ENCODE results near the gene DNAJC28.
"Not testable (repeated sequence)": the region's sequence is repeated elsewhere in the genome, so short reads cannot be mapped to it uniquely, and the experiment has no call there.

The DNAJC28 gene

DNA sequence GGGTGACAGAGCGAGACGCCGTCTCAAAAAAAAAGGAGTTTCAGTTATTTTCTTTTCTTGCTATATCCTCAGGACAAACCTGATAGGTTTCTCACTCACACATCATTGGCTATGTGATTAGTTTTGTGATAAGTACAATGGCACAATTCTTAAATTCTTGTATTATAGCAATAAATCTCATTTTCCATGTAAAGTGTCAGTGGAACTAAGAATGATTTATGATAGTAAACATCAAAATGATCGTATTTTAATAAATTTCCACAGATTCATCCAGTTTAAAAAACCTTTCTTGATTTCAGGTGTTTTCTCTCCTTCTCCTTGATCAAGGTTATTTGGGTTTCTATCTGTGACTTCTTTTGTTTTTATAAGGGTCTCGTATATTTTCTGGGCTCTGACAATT, 3.5 kb downstream of the DNAJC28 start:
- Histone ChIP-seq H3K9me3 (ENCODE audit: control insufficient read depth in 2 of 2, low read length in 2 of 2) (no peaks in the 10 kb centered on the region), H3K9ac (ENCODE audit: low read length in 2 of 2) (no peak overlapping the region), H3K27me3 (ENCODE audit: control insufficient read depth in 1 of 2, insufficient read depth in 2 of 2, low read length in 2 of 2) (no peaks in the 10 kb centered on the region), H3K4me3 (ENCODE audit: low read length in 2 of 2) (no peak overlapping the region), H3K4me1 (ENCODE audit: control insufficient read depth, insufficient read depth, low read length) (peaks cover 6% of the 10 kb centered on the region), H3K27ac (ENCODE audit: low read length) (no peak overlapping the region), H3K36me3 (ENCODE audit: control insufficient read depth in 2 of 2, insufficient read depth in 2 of 2, low read length in 2 of 2) (no peaks in the 10 kb centered on the region)

- Histone ChIP-seq H3K9ac (ENCODE audit: low read length in 2 of 2) (no peak overlapping the region), H3K4me3 (ENCODE audit: low read length in 2 of 2) (no peak overlapping the region), H3K36me3 (ENCODE audit: control insufficient read depth in 2 of 2, insufficient read depth in 2 of 2, low read length in 2 of 2) (no peaks in the 10 kb centered on the region), H3K27ac (ENCODE audit: low read length) (no peak overlapping the region), H3K27me3 (ENCODE audit: control insufficient read depth in 1 of 2, insufficient read depth in 2 of 2, low read length in 2 of 2) (no peaks in the 10 kb centered on the region), H3K4me1 (ENCODE audit: control insufficient read depth, insufficient read depth, low read length) (peaks cover 6% of the 10 kb centered on the region), H3K9me3 (ENCODE audit: control insufficient read depth in 2 of 2, low read length in 2 of 2) (no peaks in the 10 kb centered on the region)
These were observed 10.1 kb downstream of the DNAJC28 start for GRCh38 chr21:33481314-33481943.

- H3K27me3 ChIP-seq (ENCODE audit: control insufficient read depth in 1 of 2, insufficient read depth in 2 of 2, low read length in 2 of 2): no peaks in the 10 kb centered on the region
- H3K9ac ChIP-seq (ENCODE audit: low read length in 2 of 2): peak overlapping the region; percentile 78 to 92
- H3K4me3 ChIP-seq (ENCODE audit: low read length in 2 of 2): peak overlapping the region; percentile 65 to 89
- H3K9me3 ChIP-seq (ENCODE audit: control insufficient read depth in 2 of 2, low read length in 2 of 2): no peaks in the 10 kb centered on the region
- H3K4me1 ChIP-seq (ENCODE audit: control insufficient read depth, insufficient read depth, low read length): peaks cover 6% of the 10 kb centered on the region
- H3K27ac ChIP-seq (ENCODE audit: low read length): peak overlapping the region; percentile 90
- no peaks in the 10 kb centered on the region for H3K36me3 ChIP-seq (ENCODE audit: control insufficient read depth in 2 of 2, insufficient read depth in 2 of 2, low read length in 2 of 2)
These were observed 10.9 kb downstream of the DNAJC28 start for GRCh38 chr21:33480481-33481103.

- Histone ChIP-seq H3K4me3 (ENCODE audit: low read length in 2 of 2) (peak within 1 kb of the TSS; percentile 70 to 91), H3K9ac (ENCODE audit: low read length in 2 of 2) (peak within 1 kb of the TSS; percentile 78 to 92), H3K9me3 (ENCODE audit: control insufficient read depth in 2 of 2, low read length in 2 of 2) (no peaks in the 10 kb centered on the region), H3K27me3 (ENCODE audit: control insufficient read depth in 1 of 2, insufficient read depth in 2 of 2, low read length in 2 of 2) (no peaks in the 10 kb centered on the region), H3K36me3 (ENCODE audit: control insufficient read depth in 2 of 2, insufficient read depth in 2 of 2, low read length in 2 of 2) (no peaks in the 10 kb centered on the region), H3K27ac (ENCODE audit: low read length) (peak within 1 kb of the TSS; percentile 92), H3K4me1 (ENCODE audit: control insufficient read depth, insufficient read depth, low read length) (peaks cover 6% of the 10 kb centered on the region)
These were observed 11.6 kb downstream of the DNAJC28 start, which contains the start of gene TMEM50B for GRCh38 chr21:33479679-33480480. TMEM50B (minus strand) TSS chr21:33479974; CDS start chr21:33468885, 11,089 bp downstream.

DNA sequence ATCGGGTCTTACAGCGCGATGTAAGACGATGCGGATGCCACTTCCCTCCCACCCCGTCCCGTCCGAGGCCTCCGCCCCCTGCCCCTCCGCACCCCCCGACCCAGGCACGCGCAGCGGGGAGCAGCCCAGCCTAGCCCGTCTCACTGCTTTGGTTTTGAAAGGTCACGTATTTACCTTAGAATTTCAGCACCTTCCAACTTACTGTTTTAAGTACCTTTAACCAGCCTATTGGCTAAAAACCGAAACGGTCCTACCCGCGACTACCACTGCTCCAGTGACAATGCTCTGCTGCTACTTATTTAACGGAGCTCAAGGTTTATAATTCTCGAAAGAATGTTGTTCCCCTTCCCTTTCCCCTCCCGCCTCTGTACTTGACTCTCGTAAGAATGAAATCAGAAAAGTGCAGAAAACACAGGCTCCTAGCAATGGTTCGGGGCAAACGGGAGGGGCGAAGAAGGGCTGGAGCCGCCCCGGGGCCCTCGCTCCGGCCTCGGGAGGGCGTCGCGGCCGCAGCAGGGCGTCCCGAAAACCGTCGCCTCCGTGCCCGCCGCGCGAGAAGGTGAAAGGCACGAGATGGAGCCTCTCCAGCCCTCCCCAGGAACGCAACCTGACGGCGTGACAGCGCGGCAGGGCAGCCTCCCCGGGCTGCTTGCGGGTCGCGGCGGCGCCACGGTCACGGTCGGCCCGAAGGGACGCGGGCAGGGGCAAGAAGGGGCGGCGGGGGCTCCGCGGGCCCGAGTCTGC, 12.4 kb downstream of the DNAJC28 start:
- peaks cover 6% of the 10 kb centered on the region for H3K4me1 ChIP-seq (ENCODE audit: control insufficient read depth, insufficient read depth, low read length)
- H3K36me3 ChIP-seq (ENCODE audit: control insufficient read depth in 2 of 2, insufficient read depth in 2 of 2, low read length in 2 of 2): no peaks in the 10 kb centered on the region
- no peaks in the 10 kb centered on the region for H3K27me3 ChIP-seq (ENCODE audit: control insufficient read depth in 1 of 2, insufficient read depth in 2 of 2, low read length in 2 of 2)
- H3K9ac ChIP-seq (ENCODE audit: low read length in 2 of 2): peak overlapping the region; percentile 76 to 88
- peak overlapping the region; percentile 92 for H3K27ac ChIP-seq (ENCODE audit: low read length)
- peak overlapping the region; percentile 70 to 91 for H3K4me3 ChIP-seq (ENCODE audit: low read length in 2 of 2)
- H3K9me3 ChIP-seq (ENCODE audit: control insufficient read depth in 2 of 2, low read length in 2 of 2): no peaks in the 10 kb centered on the region

DNA sequence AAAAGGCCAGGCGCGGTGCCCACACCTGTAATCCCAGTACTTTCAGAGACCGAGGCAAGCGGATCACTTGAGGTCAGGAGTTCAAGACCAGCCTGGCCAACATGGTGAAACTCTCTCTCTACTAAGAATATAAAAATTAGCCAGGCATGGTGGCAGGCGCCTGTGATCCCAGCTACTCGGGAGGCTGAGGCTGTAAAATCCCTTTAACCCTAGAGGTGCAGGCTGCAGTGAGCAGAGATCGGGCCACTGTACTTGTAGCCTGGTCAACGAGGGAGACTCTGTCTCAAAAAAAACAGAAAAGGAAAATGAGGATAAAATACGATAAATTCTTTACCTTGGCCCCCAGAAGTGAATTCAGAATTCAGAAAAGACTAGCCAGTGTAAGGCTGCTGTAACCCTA, 13.3 kb downstream of the DNAJC28 start:
- H3K36me3 ChIP-seq (ENCODE audit: control insufficient read depth in 2 of 2, insufficient read depth in 2 of 2, low read length in 2 of 2): no peaks in the 10 kb centered on the region
- H3K4me1 ChIP-seq (ENCODE audit: control insufficient read depth, insufficient read depth, low read length): peaks cover 6% of the 10 kb centered on the region
- peak overlapping the region; percentile 92 for H3K27ac ChIP-seq (ENCODE audit: low read length)
- H3K9ac ChIP-seq (ENCODE audit: low read length in 2 of 2): peak overlapping the region; percentile 76 to 88
- H3K9me3 ChIP-seq (ENCODE audit: control insufficient read depth in 2 of 2, low read length in 2 of 2): no peaks in the 10 kb centered on the region
- peak overlapping the region; percentile 70 to 91 for H3K4me3 ChIP-seq (ENCODE audit: low read length in 2 of 2)
- H3K27me3 ChIP-seq (ENCODE audit: control insufficient read depth in 1 of 2, insufficient read depth in 2 of 2, low read length in 2 of 2): no peaks in the 10 kb centered on the region

- Histone ChIP-seq H3K27ac (ENCODE audit: low read length) (no peak overlapping the region), H3K27me3 (ENCODE audit: control insufficient read depth in 1 of 2, insufficient read depth in 2 of 2, low read length in 2 of 2) (no peaks in the 10 kb centered on the region), H3K36me3 (ENCODE audit: control insufficient read depth in 2 of 2, insufficient read depth in 2 of 2, low read length in 2 of 2) (no peaks in the 10 kb centered on the region), H3K9ac (ENCODE audit: low read length in 2 of 2) (no peak overlapping the region), H3K9me3 (ENCODE audit: control insufficient read depth in 2 of 2, low read length in 2 of 2) (no peaks in the 10 kb centered on the region), H3K4me3 (ENCODE audit: low read length in 2 of 2) (no peak overlapping the region), H3K4me1 (ENCODE audit: control insufficient read depth, insufficient read depth, low read length) (peaks cover 6% of the 10 kb centered on the region)
These were observed 14.4 kb downstream of the DNAJC28 start for GRCh38 chr21:33477066-33477465.

DNA sequence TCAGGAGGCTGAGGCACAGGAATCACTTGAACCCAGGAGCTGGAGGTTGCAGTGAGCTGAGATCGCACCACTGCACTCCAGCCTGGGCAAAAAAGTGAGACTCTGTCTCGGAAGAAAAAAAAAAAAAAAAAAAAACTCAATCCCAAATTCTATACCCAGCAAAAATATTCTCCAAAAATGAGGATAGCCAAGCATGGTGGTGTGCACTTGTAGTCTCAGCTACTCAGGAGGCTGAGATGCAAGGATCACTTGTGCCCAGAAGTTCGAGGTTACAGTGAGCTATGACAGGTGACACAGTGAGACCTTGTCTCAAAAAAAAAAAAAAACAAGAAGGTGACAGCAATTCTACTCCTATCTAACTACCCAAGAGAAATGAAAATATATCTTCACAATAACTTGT, 18.2 kb downstream of the DNAJC28 start:
- Histone ChIP-seq H3K9ac (ENCODE audit: low read length in 2 of 2) (no peak overlapping the region), H3K27ac (ENCODE audit: low read length) (no peak overlapping the region), H3K36me3 (ENCODE audit: control insufficient read depth in 2 of 2, insufficient read depth in 2 of 2, low read length in 2 of 2) (no peaks in the 10 kb centered on the region), H3K4me1 (ENCODE audit: control insufficient read depth, insufficient read depth, low read length) (peaks cover 5% of the 10 kb centered on the region), H3K27me3 (ENCODE audit: control insufficient read depth in 1 of 2, insufficient read depth in 2 of 2, low read length in 2 of 2) (no peaks in the 10 kb centered on the region), H3K9me3 (ENCODE audit: control insufficient read depth in 2 of 2, low read length in 2 of 2) (no peaks in the 10 kb centered on the region), H3K4me3 (ENCODE audit: low read length in 2 of 2) (no peak overlapping the region)

GRCh38 chr21:33470701-33471100, 20.8 kb downstream of the DNAJC28 start:
- H3K4me1 ChIP-seq (ENCODE audit: control insufficient read depth, insufficient read depth, low read length): no peaks in the 10 kb centered on the region
- no peak overlapping the region for H3K27ac ChIP-seq (ENCODE audit: low read length)
- H3K9me3 ChIP-seq (ENCODE audit: control insufficient read depth in 2 of 2, low read length in 2 of 2): no peaks in the 10 kb centered on the region
- H3K36me3 ChIP-seq (ENCODE audit: control insufficient read depth in 2 of 2, insufficient read depth in 2 of 2, low read length in 2 of 2): no peaks in the 10 kb centered on the region
- H3K27me3 ChIP-seq (ENCODE audit: control insufficient read depth in 1 of 2, insufficient read depth in 2 of 2, low read length in 2 of 2): no peaks in the 10 kb centered on the region
- H3K9ac ChIP-seq (ENCODE audit: low read length in 2 of 2): no peak overlapping the region
- no peak overlapping the region for H3K4me3 ChIP-seq (ENCODE audit: low read length in 2 of 2)

DNA sequence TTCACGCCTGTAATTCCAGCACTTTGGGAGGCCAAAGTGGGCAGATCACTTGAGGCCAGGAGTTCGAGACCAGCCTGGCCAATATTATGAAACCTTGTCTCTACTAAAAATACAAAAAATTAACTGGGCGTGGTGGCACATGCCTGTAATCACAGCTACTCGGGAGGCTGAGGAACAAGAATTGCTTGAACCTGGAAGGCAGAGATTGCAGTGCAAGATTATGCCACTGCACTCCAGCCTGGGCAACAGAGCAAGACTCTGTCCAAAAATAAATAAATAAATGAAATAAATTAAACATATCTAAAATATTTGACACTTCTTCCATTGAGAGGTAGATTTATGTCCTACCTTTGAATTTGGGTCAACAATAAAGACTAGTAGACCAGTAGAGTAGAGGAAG, 22.3 kb downstream of the DNAJC28 start:
- H3K27ac ChIP-seq (ENCODE audit: low read length); H3K4me1 ChIP-seq (ENCODE audit: control insufficient read depth, insufficient read depth, low read length); H3K4me3 ChIP-seq (ENCODE audit: low read length in 2 of 2); H3K27me3 ChIP-seq (ENCODE audit: control insufficient read depth in 1 of 2, insufficient read depth in 2 of 2, low read length in 2 of 2); H3K36me3 ChIP-seq (ENCODE audit: control insufficient read depth in 2 of 2, insufficient read depth in 2 of 2, low read length in 2 of 2); H3K9me3 ChIP-seq (ENCODE audit: control insufficient read depth in 2 of 2, low read length in 2 of 2); H3K9ac ChIP-seq (ENCODE audit: low read length in 2 of 2): not testable (repeated sequence)
